Hepatocyte (in vitro differentiated cells): Measurements from ENCODE around the gene HTR1D. TPM values are rescaled to one million over a fixed set of nuclear protein-coding genes. Genes with fewer than 3 reads are reported as not detected.

ENCODE experiments used
- DNase-seq: peaks from one replicate; pipeline ENCODE4 v3.0.0-alpha.2; 2016; ENCODE audit warnings: low spot score
- H2AFZ ChIP-seq: fragments of 200-600 bp; sonication (generic); 2 replicates; pipeline ENCODE4 v1.6.0; 2016; ENCODE audit warnings: antibody characterized with exemption, mild to moderate bottlenecking
- H3K27ac ChIP-seq: fragments of 200-600 bp; sonication (generic); 2 replicates; pipeline ENCODE4 v1.5.1; 2016; ENCODE audit warnings: mild to moderate bottlenecking
- H3K27me3 ChIP-seq: fragments of 200-600 bp; sonication (generic); 2 replicates; pipeline ENCODE4 v1.6.1; 2016
- H3K36me3 ChIP-seq: fragments of 200-600 bp; sonication (generic); replicated peaks from 2 replicates; pipeline ENCODE4 v1.5.1; 2016; ENCODE audit warnings: low read depth; ENCODE audit not compliant: insufficient read depth
- H3K4me1 ChIP-seq: fragments of 200-600 bp; sonication (generic); 2 replicates; pipeline ENCODE4 v1.5.1; 2016; ENCODE audit warnings: mild to moderate bottlenecking, moderate library complexity; ENCODE audit not compliant: insufficient read depth
- H3K4me2 ChIP-seq: fragments of 200-600 bp; sonication (generic); 2 replicates; pipeline ENCODE4 v1.6.0; 2016
- H3K4me3 ChIP-seq: fragments of 200-600 bp; sonication (generic); 2 replicates; pipeline ENCODE4 v1.5.1; 2016; ENCODE audit warnings: mild to moderate bottlenecking
- H3K79me2 ChIP-seq: fragments of 200-600 bp; sonication (generic); 2 replicates; pipeline ENCODE4 v1.6.0; 2017; ENCODE audit warnings: mild to moderate bottlenecking
- H3K9me2 ChIP-seq: fragments of 200-600 bp; sonication (generic); replicated peaks from 2 replicates; pipeline ENCODE4 v1.6.0; 2017; ENCODE audit warnings: mild to moderate bottlenecking; ENCODE audit not compliant: insufficient read depth
- H3K9me3 ChIP-seq: fragments of 200-600 bp; sonication (generic); 2 replicates; pipeline ENCODE4 v1.5.1; 2016; ENCODE audit warnings: low read depth, mild to moderate bottlenecking
- H4K20me1 ChIP-seq: fragments of 200-600 bp; sonication (generic); 2 replicates; pipeline ENCODE4 v1.6.0; 2016; ENCODE audit warnings: mild to moderate bottlenecking; ENCODE audit not compliant: insufficient read depth, poor library complexity, severe bottlenecking
- EZH2 ChIP-seq: fragments of 200-600 bp; sonication (generic); IDR thresholded peaks from 2 replicates; pipeline ENCODE4 v1.6.1; 2016; ENCODE audit warnings: antibody characterized with exemption, mild to moderate bottlenecking, borderline replicate concordance
- EZH2phosphoT487 ChIP-seq: fragments of 200-600 bp; sonication (generic); IDR thresholded peaks from one replicate; pipeline ENCODE4 v1.6.1; 2018; ENCODE audit warnings: antibody characterized with exemption, mild to moderate bottlenecking, low read depth, moderate library complexity; ENCODE audit not compliant: unreplicated experiment, severe bottlenecking
- WGBS: methylation state at CpG from one replicate; pipeline ENCODE4 v1.1.6; 2016; ENCODE audit warnings: low lambda C conversion rate; ENCODE audit errors: missing lambda C conversion rate; 5-methylcytosine and 5-hydroxymethylcytosine counted together
- polyA plus RNA-seq: library from polyadenylated mRNA; unstranded; fragments of >200 nt; fragmentation: Nextera tagmentation; extraction: Ambion mirVana; gene quantifications from 2 replicates; pipeline ENCODE4 v1.2.1, GENCODE V29; 2016
- total RNA-seq: library from RNA; depleted of rRNA; stranded (reverse); fragments of >200 nt; gene quantifications from 2 replicates; pipeline ENCODE4 v1.2.3, GENCODE V29; 2014
- TF ChIP-seq, protein P1 (sequence below): fragments of 200-600 bp; sonication (generic); IDR thresholded peaks from 2 replicates; pipeline ENCODE4 v1.5.1; 2016; ENCODE audit warnings: antibody characterized with exemption, mild to moderate bottlenecking; ENCODE audit not compliant: poor library complexity

HTR1D gene
- total and polyA plus RNA-seq, 2 experiments from 2014 or later, result 0.07 to 0.19 TPM

DNA sequence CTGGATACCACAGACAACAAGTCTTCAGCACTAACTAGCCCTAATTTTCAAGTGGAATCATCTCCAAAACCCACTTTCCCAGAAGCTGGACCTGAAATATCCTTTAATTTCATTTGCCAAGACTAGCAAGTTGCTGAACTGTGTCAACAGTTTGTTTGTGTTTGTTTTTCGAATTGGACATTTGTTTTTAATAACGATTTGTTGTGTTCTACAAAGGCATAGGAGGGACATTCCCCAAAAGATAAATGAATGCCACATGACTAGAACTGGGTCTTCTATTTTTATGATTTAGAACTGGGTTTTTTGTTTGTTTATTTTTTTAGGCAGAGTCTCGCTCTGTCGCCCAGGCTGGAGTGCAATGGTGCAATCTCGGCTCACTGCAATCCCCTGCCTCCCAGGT is 66.6 kb downstream of the HTR1D start:
- Histone ChIP-seq H3K27ac (no peak overlapping the region), H3K9me3 (no peaks in the 10 kb centered on the region), H3K4me1 (peaks cover 3% of the 10 kb centered on the region), H2AFZ (no peak overlapping the region), H3K27me3 (no peaks in the 10 kb centered on the region), H3K4me2 (no peak overlapping the region), H4K20me1 (peaks cover 15% of the 10 kb centered on the region), H3K4me3 (no peak overlapping the region), H3K9me2 (no peaks in the 10 kb centered on the region), H3K36me3 (no peaks in the 10 kb centered on the region), H3K79me2 (peaks cover 96% of the 10 kb centered on the region)
- no peak for DNase-seq
- TF ChIP-seq, protein P1, sequence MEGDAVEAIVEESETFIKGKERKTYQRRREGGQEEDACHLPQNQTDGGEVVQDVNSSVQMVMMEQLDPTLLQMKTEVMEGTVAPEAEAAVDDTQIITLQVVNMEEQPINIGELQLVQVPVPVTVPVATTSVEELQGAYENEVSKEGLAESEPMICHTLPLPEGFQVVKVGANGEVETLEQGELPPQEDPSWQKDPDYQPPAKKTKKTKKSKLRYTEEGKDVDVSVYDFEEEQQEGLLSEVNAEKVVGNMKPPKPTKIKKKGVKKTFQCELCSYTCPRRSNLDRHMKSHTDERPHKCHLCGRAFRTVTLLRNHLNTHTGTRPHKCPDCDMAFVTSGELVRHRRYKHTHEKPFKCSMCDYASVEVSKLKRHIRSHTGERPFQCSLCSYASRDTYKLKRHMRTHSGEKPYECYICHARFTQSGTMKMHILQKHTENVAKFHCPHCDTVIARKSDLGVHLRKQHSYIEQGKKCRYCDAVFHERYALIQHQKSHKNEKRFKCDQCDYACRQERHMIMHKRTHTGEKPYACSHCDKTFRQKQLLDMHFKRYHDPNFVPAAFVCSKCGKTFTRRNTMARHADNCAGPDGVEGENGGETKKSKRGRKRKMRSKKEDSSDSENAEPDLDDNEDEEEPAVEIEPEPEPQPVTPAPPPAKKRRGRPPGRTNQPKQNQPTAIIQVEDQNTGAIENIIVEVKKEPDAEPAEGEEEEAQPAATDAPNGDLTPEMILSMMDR, result no peak
- TF ChIP-seq EZH2phosphoT487 (no peak), EZH2 (no peak)
- WGBS, result 85% methylated on average over 5 of the region's 5 CpGs

DNA sequence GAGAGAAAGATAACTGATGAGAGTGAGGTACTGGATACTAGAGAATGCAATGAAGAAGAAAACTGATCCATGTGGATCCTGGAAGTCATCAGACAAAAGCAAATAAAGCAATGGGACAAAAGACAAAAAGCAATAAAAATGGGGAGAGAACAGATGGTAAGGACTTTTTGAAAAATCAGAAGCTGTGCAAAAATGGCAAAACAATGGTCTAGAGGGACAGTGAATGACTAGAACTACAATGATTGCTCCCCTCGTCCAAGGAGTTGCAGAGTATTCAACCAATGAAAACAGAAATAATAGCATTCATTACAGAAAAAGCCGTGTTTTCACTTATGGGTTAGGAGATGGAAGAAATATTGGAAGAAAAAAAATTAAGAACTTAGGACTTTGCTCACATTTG is 67.2 kb downstream of the HTR1D start:
- Histone ChIP-seq H3K4me1 (peaks cover 3% of the 10 kb centered on the region), H3K36me3 (no peaks in the 10 kb centered on the region), H2AFZ (no peak overlapping the region), H4K20me1 (peaks cover 14% of the 10 kb centered on the region), H3K9me3 (no peaks in the 10 kb centered on the region), H3K79me2 (peaks cover 94% of the 10 kb centered on the region), H3K27ac (no peak overlapping the region), H3K4me2 (no peak overlapping the region), H3K27me3 (no peaks in the 10 kb centered on the region), H3K4me3 (no peak overlapping the region), H3K9me2 (no peaks in the 10 kb centered on the region)
- TF ChIP-seq EZH2 (no peak), EZH2phosphoT487 (no peak)
- TF ChIP-seq, protein P1, result no peak
- 86% methylated on average over 2 of the region's 2 CpGs for WGBS
- DNase-seq, result no peak

DNA sequence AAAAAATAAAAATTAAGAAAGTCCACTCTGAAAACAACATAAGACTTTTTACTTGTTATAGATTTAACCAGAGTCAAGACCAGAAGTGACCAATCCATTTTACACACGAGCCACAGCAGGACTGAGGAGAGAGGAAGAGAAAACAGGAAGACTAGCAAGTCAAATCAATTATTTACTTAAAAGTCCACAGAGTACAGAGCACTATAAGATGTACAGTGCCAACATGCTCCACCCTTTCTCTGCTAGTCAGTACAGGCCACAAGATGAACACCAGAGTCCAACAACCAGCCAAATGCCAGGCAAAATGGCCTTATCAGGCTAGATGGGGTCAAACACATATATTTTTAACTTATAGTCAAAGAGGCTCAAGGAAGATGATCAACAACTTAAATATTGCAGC is 68.2 kb downstream of the HTR1D start:
- Histone ChIP-seq H3K79me2 (peaks cover 95% of the 10 kb centered on the region), H3K36me3 (no peaks in the 10 kb centered on the region), H3K4me1 (peaks cover 3% of the 10 kb centered on the region), H3K9me3 (no peaks in the 10 kb centered on the region), H3K27me3 (no peaks in the 10 kb centered on the region), H3K9me2 (no peaks in the 10 kb centered on the region), H3K27ac (no peak overlapping the region), H3K4me2 (peak overlapping the region; percentile 7), H3K4me3 (no peak overlapping the region), H2AFZ (no peak overlapping the region), H4K20me1 (peaks cover 13% of the 10 kb centered on the region)
- 39% methylated on average over 1 of the region's 1 CpG for WGBS
- peak; percentile 37 for DNase-seq
- TF ChIP-seq EZH2phosphoT487, result no peak
- no peak for TF ChIP-seq EZH2
- TF ChIP-seq, protein P1, result no peak

DNA sequence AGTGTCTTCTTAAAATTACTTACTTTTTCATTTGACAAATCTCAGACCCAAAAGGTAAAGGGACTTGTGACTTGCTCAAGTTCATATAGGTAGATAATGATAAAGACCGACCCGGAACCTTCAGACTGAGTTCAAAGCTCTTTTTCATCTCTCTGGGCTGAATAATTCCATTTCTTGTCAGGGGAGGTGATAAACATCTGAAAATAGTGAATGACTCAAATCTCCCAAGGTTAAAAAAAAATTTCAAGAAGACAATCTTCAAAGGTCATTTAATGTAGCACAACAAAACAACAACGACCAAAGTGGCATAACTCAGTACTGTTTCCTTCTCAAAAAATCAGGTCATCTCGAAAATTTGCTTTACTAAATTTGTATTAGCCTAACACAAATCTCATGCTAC is 69.2 kb downstream of the HTR1D start:
- no peak overlapping the region for H3K27ac ChIP-seq
- peaks cover 13% of the 10 kb centered on the region for H4K20me1 ChIP-seq
- no peak for DNase-seq
- no peaks in the 10 kb centered on the region for H3K9me2 ChIP-seq
- H3K27me3 ChIP-seq, result no peaks in the 10 kb centered on the region
- H3K4me2 ChIP-seq, result no peak overlapping the region
- WGBS, result 88% methylated on average over 4 of the region's 4 CpGs
- no peak overlapping the region for H2AFZ ChIP-seq
- H3K36me3 ChIP-seq, result no peaks in the 10 kb centered on the region
- H3K4me3 ChIP-seq, result no peak overlapping the region
- no peaks in the 10 kb centered on the region for H3K9me3 ChIP-seq
- H3K79me2 ChIP-seq, result peaks cover 95% of the 10 kb centered on the region
- peaks cover 3% of the 10 kb centered on the region for H3K4me1 ChIP-seq
- TF ChIP-seq, protein P1, result no peak
- TF ChIP-seq EZH2, result no peak
- no peak for TF ChIP-seq EZH2phosphoT487
